K562 (cell line): ENCODE data around the gene HMCN2. TPM values are rescaled to one million over a fixed set of nuclear protein-coding genes. Genes with fewer than 3 reads are reported as not detected.

Experiments
- ATAC-seq: fragments of 200-7000 bp; cut with Tn5 transposase; 3 replicates; pipeline ENCODE4 v1.9.1; 2020; ENCODE audit warnings: moderate library complexity
- BruUV-seq: library from RNA; stranded (reverse); fragments of 400-500 nt; replicated peaks from 2 replicates; lab custom pipeline; 2021; lab: Mats Ljungman, UMichigan
- CTCF ChIA-PET: fragments of 300-600 bp; formaldehyde crosslinking; extraction: SDS; loops from one replicate; lab custom pipeline; 2021; ENCODE audit warnings: low intra/inter-chr PET ratio; lab: Yijun Ruan, JAX
- POLR2A ChIA-PET: fragments of 300-600, 350-650 bp; sonication (Branson Sonifier 250); formaldehyde crosslinking; extraction: SDS; loops from one replicate; lab custom pipeline; 2021; ENCODE audit warnings: antibody characterized with exemption, inconsistent platforms; lab: Yijun Ruan, JAX
- DNase-seq, 4 experiments: peaks; one replicate each; pipeline versions ENCODE4 v3.0.0 to v3.0.0-alpha.2; 2011 to 2018; ENCODE audit warnings: low spot score in 3 of 4, mixed read lengths in 3 of 4; ENCODE audit errors: extremely low read depth in 1 of 4
- FAIRE-seq: peaks from 2 replicates; lab custom pipeline; 2011; peaks lifted over from hg19 to GRCh38; lab: Jason Lieb, UNC
- H2AFZ ChIP-seq: 2 replicates; pipeline ENCODE4 v1.6.0; 2011; ENCODE audit warnings: low read depth, low read length, control low read depth, inconsistent platforms
- H3K27ac ChIP-seq: fragments of 200-600 bp; 3 replicates; pipeline ENCODE4 v1.8.0; 2011; ENCODE audit warnings: low read depth, mild to moderate bottlenecking, control low read depth, inconsistent platforms, low read length, moderate library complexity, mixed read lengths; ENCODE audit errors: extremely low read depth
- H3K27me3 ChIP-seq, 2 experiments: fragments of 300-600 bp in 1 of 2; 2 replicates in 1 of 2; 3 replicates in 1 of 2; pipeline versions ENCODE4 v1.6.0 to v1.8.0; 2011; ENCODE audit warnings: inconsistent platforms in 2 of 2, low read length in 2 of 2, mild to moderate bottlenecking in 1 of 2, mixed read lengths in 1 of 2, moderate library complexity in 1 of 2; ENCODE audit not compliant: control insufficient read depth in 2 of 2, insufficient read depth in 2 of 2
- H3K36me3 ChIP-seq: fragments of 300-600 bp; 3 replicates; pipeline ENCODE4 v1.8.0; 2011; ENCODE audit warnings: mild to moderate bottlenecking, low read length, inconsistent platforms; ENCODE audit not compliant: control insufficient read depth, insufficient read depth
- H3K4me1 ChIP-seq, 2 experiments: fragments of 200-600 bp in 1 of 2; replicated peaks in 1 of 2; 2 replicates in 1 of 2; 3 replicates in 1 of 2; pipeline versions ENCODE4 v1.5.1 to v1.8.0; 2011; ENCODE audit warnings: inconsistent platforms in 2 of 2, low read length in 2 of 2, mild to moderate bottlenecking in 1 of 2, mixed read lengths in 1 of 2, moderate library complexity in 1 of 2; ENCODE audit not compliant: control insufficient read depth in 2 of 2, insufficient read depth in 2 of 2
- H3K4me2 ChIP-seq: 2 replicates; pipeline ENCODE4 v1.6.1; 2011; ENCODE audit warnings: low read length, control low read depth, inconsistent platforms, mixed read lengths; ENCODE audit not compliant: insufficient read depth
- H3K4me3 ChIP-seq: fragments of 200-600 bp; sonication (generic), shearing (Covaris generic); 2 replicates; pipeline ENCODE4 v1.5.1; 2016; ENCODE audit warnings: control low read depth, inconsistent platforms
- H3K79me2 ChIP-seq: fragments of 200-600 bp; 3 replicates; pipeline ENCODE4 v1.8.0; 2011; ENCODE audit warnings: low read length, inconsistent platforms; ENCODE audit not compliant: control insufficient read depth, insufficient read depth
- H3K9ac ChIP-seq, 2 experiments: 2 replicates each; pipeline versions ENCODE4 v1.6.0 to v1.6.1; 2011; ENCODE audit warnings: low read depth in 2 of 2, low read length in 2 of 2, control low read depth in 1 of 2, inconsistent platforms in 1 of 2, mild to moderate bottlenecking in 1 of 2, mixed read lengths in 1 of 2; ENCODE audit not compliant: insufficient read depth in 1 of 2
- H3K9me1 ChIP-seq: one replicate; pipeline ENCODE4 v1.6.0; 2011; ENCODE audit warnings: inconsistent platforms, mild to moderate bottlenecking, low read length, moderate library complexity; ENCODE audit not compliant: control insufficient read depth, insufficient read depth
- H3K9me3 ChIP-seq: replicated peaks from 2 replicates; pipeline ENCODE4 v1.5.1; 2011; ENCODE audit warnings: low read depth, low read length, inconsistent platforms; ENCODE audit not compliant: control insufficient read depth, insufficient read depth
- H4K20me1 ChIP-seq: replicated peaks from 2 replicates; pipeline ENCODE4 v1.6.1; 2011; ENCODE audit warnings: low read length, inconsistent platforms, mixed read lengths; ENCODE audit not compliant: control insufficient read depth, insufficient read depth
- CBX8 ChIP-seq: fragments of 200-600 bp; sonication (generic); IDR thresholded peaks from 2 replicates; pipeline ENCODE4 v1.6.1; 2012; ENCODE audit warnings: borderline replicate concordance, mixed run types, low read depth, mild to moderate bottlenecking, moderate library complexity, mixed read lengths, low read length, control low read depth, inconsistent platforms; ENCODE audit not compliant: poor library complexity, severe bottlenecking; ENCODE audit errors: extremely low read depth
- MAFF ChIP-seq: IDR thresholded peaks from 2 replicates; pipeline ENCODE4 v1.6.1; 2012; ENCODE audit warnings: low read length, improper control_type of control experiment
- MYC ChIP-seq, 2 experiments: fragments of 250-450 bp in 1 of 2; sonication (Bioruptor Pico) in 1 of 2; IDR thresholded peaks; 2 replicates each; pipeline versions ENCODE4 v1.5.1 to v1.6.1; 2012 to 2021; ENCODE audit warnings: low read depth in 2 of 2, borderline replicate concordance in 1 of 2, improper control_type of control experiment in 1 of 2, low read length in 1 of 2, mild to moderate bottlenecking in 1 of 2, moderate library complexity in 1 of 2
- PHB ChIP-seq: fragments of 250-450 bp; sonication (Bioruptor Pico); IDR thresholded peaks from 2 replicates; pipeline ENCODE4 v1.5.0; 2021
- POLR2B ChIP-seq: fragments of 450-650 bp; IDR thresholded peaks from 2 replicates; pipeline ENCODE4 v1.6.1; 2018; ENCODE audit warnings: low read depth; ENCODE audit not compliant: partially characterized antibody
- SMARCB1 ChIP-seq: IDR thresholded peaks from 2 replicates; pipeline ENCODE4 v1.6.1; 2011; ENCODE audit warnings: improper control_type of control experiment, low read depth; ENCODE audit not compliant: insufficient read length
- WGBS: fragments of 100-300 bp; shearing (Covaris generic); methylation state at CpG from one replicate; pipeline ENCODE4 v1.1.6; 2016; ENCODE audit warnings: low coverage, mixed read lengths; ENCODE audit not compliant: insufficient coverage; ENCODE audit errors: missing lambda C conversion rate; 5-methylcytosine and 5-hydroxymethylcytosine counted together
- in situ Hi-C: fragments of 300-500 bp; cut with MboI; formaldehyde crosslinking; loops from 4 replicates; pipeline ENCODE4 v1.15.0; 2018; ENCODE audit warnings: inconsistent platforms, mixed read lengths
- intact Hi-C: fragments of 100-400 bp; cut with micrococcal nuclease; formaldehyde crosslinking; loops from 2 replicates; pipeline ENCODE4 v1.14.2; 2022
- polyA plus RNA-seq, 8 experiments: library from polyadenylated mRNA; depleted of rRNA in 4 of 8; stranded (reverse) in 5 of 8; unstranded in 3 of 8; fragments of >200 nt; fragmentation: Nextera tagmentation in 2 of 8; fragmentation: Illumina TruSeq in 1 of 8; extraction: Ambion mirVana in 2 of 8; extraction: Trizol in 1 of 8; gene quantifications; 2 replicates each; pipeline versions ENCODE4 v1.2.1 to v1.2.3, GENCODE V29; 2011 to 2014; ENCODE audit warnings: inconsistent platforms in 1 of 8, missing spikeins in 1 of 8
- total RNA-seq, 7 experiments: library from RNA; depleted of rRNA in 6 of 7; stranded (reverse); fragments of >200 nt in 6 of 7; fragmentation: Illumina TruSeq in 2 of 7; extraction: Trizol in 2 of 7; gene quantifications; 2 replicates each; pipeline versions ENCODE4 v1.2.1 to v1.2.3, GENCODE V29; 2011 to 2021; ENCODE audit warnings: low replicate concordance in 1 of 7

The HMCN2 gene
- total and polyA plus RNA-seq, 9 of the 15 experiments (the other 6 are each of a cell fraction or from before 2014, with no cell fraction given) = 0.01 TPM; not detected in 8

- in situ Hi-C loops = no loop called here
- Histone ChIP-seq H3K27ac (no peak overlapping the region), H3K9ac (no peak overlapping the region), H3K4me1 (peaks cover 0 to 15% of the 10 kb centered on the region in 2 experiments; a peak in 2 of 5 replicates), H3K4me2 (no peak overlapping the region), H3K9me3 (no peaks in the 10 kb centered on the region), H2AFZ (no peak overlapping the region), H3K27me3 (peaks cover 57 to 84% of the 10 kb centered on the region in 2 experiments; a peak in 4 of 5 replicates), H3K36me3 (no peaks in the 10 kb centered on the region), H3K4me3 (no peak overlapping the region), H3K79me2 (no peaks in the 10 kb centered on the region), H4K20me1 (peaks cover 2% of the 10 kb centered on the region), H3K9me1 (no peaks in the 10 kb centered on the region)
- TF ChIP-seq CBX8 (no peak), MYC (IDR thresholded peaks at IDR 0.05; ENCODE audit: low read depth, low read length) (no peak), MYC (CRISPR knock-in tag; IDR thresholded peaks at IDR 0.05; ENCODE audit: borderline replicate concordance, low read depth) (no peak), MAFF (no peak), POLR2B (no peak), SMARCB1 (no peak), PHB (no peak)
- intact Hi-C loops = no loop called here
- FAIRE-seq (no peak), DNase-seq (no peak), ATAC-seq (no peak; the same call in 2 of the 3 replicates)
- ChIA-PET POLR2A (interaction anchor here (0.6 to 1.0 kb wide), 2 partner anchors 10 to 215 kb away, joined by 3 read pairs; no protein-coding TSS in a partner anchor), CTCF (no interaction called here)
- no TSS peak for BruUV-seq
- 24% methylated on average over 30 of the region's 41 CpGs for WGBS
Measured at GRCh38 chr9:130266236-130267098, 907 bp downstream of the HMCN2 start.
